Prostate gland (tissue), 2 donors: ENCODE data around the gene ARHGEF40.

Experiments used
- CTCF ChIP-seq, 4 experiments: fragments of 200-600 bp in 2 of 4; fragments of 450-650 bp in 2 of 4; sonication (generic) in 2 of 4; IDR thresholded peaks; 1 replicate in 3 of 4; 2 replicates in 1 of 4; pipeline ENCODE4 v1.5.1; 2016 to 2019; ENCODE audit warnings: antibody characterized with exemption in 4 of 4, mild to moderate bottlenecking in 2 of 4, moderate library complexity in 2 of 4
- POLR2AphosphoS5 ChIP-seq: sonication (generic); formaldehyde crosslinking; IDR thresholded peaks from one replicate; pipeline ENCODE4 v1.6.1; 2017; ENCODE audit warnings: antibody characterized with exemption

- TF ChIP-seq CTCF (IDR thresholded peaks at IDR 0.05) (no peak), POLR2AphosphoS5 (no peak)
Measured at GRCh38 chr14:21088687-21089086, 18.6 kb downstream of the ARHGEF40 start.
